GM23338 (cell line): ENCODE data around the gene EN2. TPM values are rescaled to one million over a fixed set of nuclear protein-coding genes. Genes with fewer than 3 reads are reported as not detected.

Source experiments
- ATAC-seq: fragments of 200-7000 bp; cut with Tn5 transposase; 3 replicates; pipeline ENCODE4 v1.9.1; 2020
- DNase-seq: peaks from one replicate; pipeline ENCODE4 v3.0.0-alpha.2; 2015; ENCODE audit warnings: low spot score
- H2AFZ ChIP-seq: fragments of 200-600 bp; sonication (generic); 2 replicates; pipeline ENCODE4 v1.8.0; 2016; ENCODE audit warnings: antibody characterized with exemption, mild to moderate bottlenecking, moderate library complexity
- H3F3A ChIP-seq: fragments of 200-600 bp; sonication (generic); replicated peaks from 2 replicates; pipeline ENCODE4 v1.8.0; 2017; ENCODE audit warnings: antibody characterized with exemption, mixed run types, low read depth
- H3K27ac ChIP-seq: fragments of 200-600 bp; sonication (generic); 2 replicates; pipeline ENCODE4 v1.6.1; 2016; ENCODE audit warnings: low read depth
- H3K27me3 ChIP-seq: fragments of 200-600 bp; sonication (generic); 2 replicates; pipeline ENCODE4 v1.8.0; 2016; ENCODE audit warnings: mild to moderate bottlenecking, mixed run types, moderate library complexity; ENCODE audit not compliant: insufficient read depth
- H3K36me3 ChIP-seq: fragments of 200-600 bp; sonication (generic); 2 replicates; pipeline ENCODE4 v1.8.0; 2016; ENCODE audit warnings: mild to moderate bottlenecking; ENCODE audit not compliant: insufficient read depth
- H3K4me1 ChIP-seq: fragments of 200-600 bp; sonication (generic); 2 replicates; pipeline ENCODE4 v1.8.0; 2016; ENCODE audit warnings: mild to moderate bottlenecking, moderate library complexity; ENCODE audit not compliant: insufficient read depth
- H3K4me2 ChIP-seq: fragments of 200-600 bp; sonication (generic); 2 replicates; pipeline ENCODE4 v1.7.1; 2017; ENCODE audit warnings: mixed run types
- H3K4me3 ChIP-seq: fragments of 200-600 bp; sonication (generic); 2 replicates; pipeline ENCODE4 v1.6.1; 2016; ENCODE audit warnings: mixed run types
- H3K79me2 ChIP-seq: fragments of 200-600 bp; sonication (generic); replicated peaks from 2 replicates; pipeline ENCODE4 v1.8.0; 2017; ENCODE audit warnings: mild to moderate bottlenecking; ENCODE audit not compliant: insufficient read depth
- H3K9me2 ChIP-seq: fragments of 200-600 bp; sonication (generic); 2 replicates; pipeline ENCODE4 v1.8.0; 2017; ENCODE audit not compliant: insufficient read depth
- H4K20me1 ChIP-seq: fragments of 200-600 bp; sonication (generic); replicated peaks from 2 replicates; pipeline ENCODE4 v1.8.0; 2017; ENCODE audit warnings: mild to moderate bottlenecking; ENCODE audit not compliant: insufficient read depth
- H3K27ac Mint-ChIP-seq: 2 replicates; pipeline ENCODE4 v1.8.0; 2020; ENCODE audit warnings: inconsistent platforms, mild to moderate bottlenecking, moderate library complexity, mixed read lengths
- H3K27me3 Mint-ChIP-seq: 3 replicates; pipeline ENCODE4 v1.8.0; 2022; ENCODE audit warnings: low read depth, mild to moderate bottlenecking, moderate library complexity, mixed read lengths, inconsistent platforms; ENCODE audit not compliant: insufficient read depth, poor library complexity
- H3K36me3 Mint-ChIP-seq: 3 replicates; pipeline ENCODE4 v1.8.0; 2021; ENCODE audit warnings: low read depth, mild to moderate bottlenecking, inconsistent platforms, moderate library complexity, mixed read lengths
- H3K4me1 Mint-ChIP-seq: 3 replicates; pipeline ENCODE4 v1.8.0; 2020; ENCODE audit warnings: mild to moderate bottlenecking, inconsistent platforms, mixed read lengths
- H3K4me3 Mint-ChIP-seq: 3 replicates; pipeline ENCODE4 v1.8.0; 2021; ENCODE audit warnings: moderate library complexity, mild to moderate bottlenecking, inconsistent platforms, mixed read lengths
- H3K9me3 Mint-ChIP-seq: 3 replicates; pipeline ENCODE4 v1.8.0; 2020; ENCODE audit warnings: moderate library complexity, mild to moderate bottlenecking, inconsistent platforms, mixed read lengths
- CREB1 ChIP-seq: fragments of 250-450 bp; sonication (Bioruptor Pico); IDR thresholded peaks from 2 replicates; pipeline ENCODE4 v1.5.0; 2020; ENCODE audit warnings: low read depth, mild to moderate bottlenecking, moderate library complexity
- CTCF ChIP-seq, 2 experiments: fragments of 200-600 bp in 1 of 2; sonication (generic) in 1 of 2; conservative IDR thresholded peaks; 2 replicates each; pipeline versions ENCODE4 v1.5.1 to v1.6.1; 2016 to 2017; ENCODE audit warnings: antibody characterized with exemption in 2 of 2, low read depth in 2 of 2, mild to moderate bottlenecking in 2 of 2, moderate library complexity in 1 of 2
- ETS1 ChIP-seq: IDR thresholded peaks from 2 replicates; pipeline ENCODE4 v1.6.1; 2016; ENCODE audit warnings: antibody characterized with exemption
- EZH2 ChIP-seq: fragments of 200-600 bp; sonication (generic); IDR thresholded peaks from one replicate; pipeline ENCODE4 v1.8.0; 2017; ENCODE audit warnings: antibody characterized with exemption, mild to moderate bottlenecking, low read depth; ENCODE audit not compliant: unreplicated experiment
- EZH2phosphoT487 ChIP-seq: fragments of 200-600 bp; sonication (generic); IDR thresholded peaks from one replicate; pipeline ENCODE4 v1.8.1; 2018; ENCODE audit warnings: antibody characterized with exemption; ENCODE audit not compliant: unreplicated experiment
- ZNF114 ChIP-seq: fragments of 250-450 bp; sonication (Bioruptor Pico); IDR thresholded peaks from 2 replicates; pipeline ENCODE4 v1.5.0; 2020; ENCODE audit warnings: mild to moderate bottlenecking, moderate library complexity
- ZNF331 ChIP-seq: fragments of 250-450 bp; sonication (Bioruptor Pico); IDR thresholded peaks from 2 replicates; pipeline ENCODE4 v1.5.0; 2020; ENCODE audit warnings: low read depth, mild to moderate bottlenecking, moderate library complexity
- polyA plus RNA-seq: library from polyadenylated mRNA; unstranded; fragments of >200 nt; fragmentation: Nextera tagmentation; extraction: Ambion mirVana; gene quantifications from 2 replicates; pipeline ENCODE4 v1.2.1, GENCODE V29; 2016
- total RNA-seq: library from RNA; depleted of rRNA; stranded (reverse); fragments of >200 nt; shearing (Covaris generic); gene quantifications from 2 replicates; pipeline ENCODE4 v1.2.3, GENCODE V29; 2014

The EN2 gene
- total and polyA plus RNA-seq, 2 experiments from 2014 or later = not detected

- Histone ChIP-seq H3F3A (peaks cover 28% of the 10 kb centered on the region), H3K4me1 (peaks cover 57% of the 10 kb centered on the region), H3K27me3 (peaks cover 100% of the 10 kb centered on the region), H2AFZ (no peak overlapping the region), H3K9me2 (no peaks in the 10 kb centered on the region), H3K27ac (no peak overlapping the region), H3K36me3 (no peaks in the 10 kb centered on the region), H4K20me1 (peaks cover 49% of the 10 kb centered on the region), H3K79me2 (no peaks in the 10 kb centered on the region), H3K4me2 (peak overlapping the region; percentile 87), H3K4me3 (peak overlapping the region; percentile 59)
- no peak overlapping the region for H3K27ac Mint-ChIP-seq
- H3K4me3 Mint-ChIP-seq = peak overlapping the region; percentile 50
- ATAC-seq (no peak), DNase-seq (no peak)
- no peaks in the 10 kb centered on the region; the same call in 2 of the 3 replicates for H3K9me3 Mint-ChIP-seq
- peaks cover 100% of the 10 kb centered on the region for H3K27me3 Mint-ChIP-seq
- TF ChIP-seq EZH2phosphoT487 = no peak
- no peak for TF ChIP-seq ZNF114
- no peak for TF ChIP-seq CREB1 (CRISPR knock-in tag)
- TF ChIP-seq EZH2 = peak; percentile 4
- no peak for TF ChIP-seq ETS1
- H3K4me1 Mint-ChIP-seq = peaks cover 42% of the 10 kb centered on the region
- H3K36me3 Mint-ChIP-seq = no peaks in the 10 kb centered on the region
These were observed 10.8 kb downstream of the EN2 start for GRCh38 chr7:155468785-155469148.

- H3K9me3 Mint-ChIP-seq = no peaks in the 10 kb centered on the region
These were observed 11.6 kb downstream of the EN2 start for GRCh38 chr7:155469311-155470185.

GRCh38 chr7:155470186-155470487 lies 12.2 kb downstream of the EN2 start:
- H3K4me1 ChIP-seq = peaks cover 51% of the 10 kb centered on the region
- DNase-seq = no peak
- H3K36me3 ChIP-seq = no peaks in the 10 kb centered on the region
- no peaks in the 10 kb centered on the region for H3K79me2 ChIP-seq
- H3F3A ChIP-seq = peaks cover 24% of the 10 kb centered on the region
- no peak overlapping the region for H3K27ac ChIP-seq
- no peak overlapping the region for H3K4me2 ChIP-seq
- H2AFZ ChIP-seq = no peak overlapping the region
- H3K27me3 ChIP-seq = peaks cover 100% of the 10 kb centered on the region
- H3K9me2 ChIP-seq = no peaks in the 10 kb centered on the region
- no peak for ATAC-seq
- peaks cover 100% of the 10 kb centered on the region for H3K27me3 Mint-ChIP-seq
- no peaks in the 10 kb centered on the region for H3K36me3 Mint-ChIP-seq
- no peak overlapping the region for H3K4me3 Mint-ChIP-seq
- no peak overlapping the region for H3K27ac Mint-ChIP-seq
- peaks cover 37% of the 10 kb centered on the region for H4K20me1 ChIP-seq
- H3K9me3 Mint-ChIP-seq = no peaks in the 10 kb centered on the region
- no peak overlapping the region for H3K4me3 ChIP-seq
- TF ChIP-seq ETS1 = no peak
- TF ChIP-seq CTCF (conservative IDR thresholded peaks at IDR 0.05; ENCODE audit: low read depth in 2 of 2) = no peak
- TF ChIP-seq EZH2 = peak; percentile 71
- H3K4me1 Mint-ChIP-seq = peaks cover 39% of the 10 kb centered on the region

More at GRCh38 chr7:155469311-155470185, 11.6 kb downstream of the EN2 start:
- no peaks in the 10 kb centered on the region for H3K79me2 ChIP-seq
- no peaks in the 10 kb centered on the region for H3K36me3 ChIP-seq
- no peak overlapping the region for H3K27ac Mint-ChIP-seq
- H3K27ac ChIP-seq = no peak overlapping the region
- H3K4me1 Mint-ChIP-seq = peaks cover 42% of the 10 kb centered on the region
- peaks cover 42% of the 10 kb centered on the region for H4K20me1 ChIP-seq
- H3K27me3 Mint-ChIP-seq = peaks cover 100% of the 10 kb centered on the region
- H3K4me2 ChIP-seq = no peak overlapping the region
- ATAC-seq (no peak), DNase-seq (no peak)
- H3K27me3 ChIP-seq = peaks cover 100% of the 10 kb centered on the region
- H3F3A ChIP-seq = peaks cover 28% of the 10 kb centered on the region
- no peak overlapping the region for H2AFZ ChIP-seq
- H3K4me1 ChIP-seq = peaks cover 57% of the 10 kb centered on the region
- peak; percentile 59 for TF ChIP-seq EZH2
- TF ChIP-seq ZNF331 = no peak
- no peak overlapping the region for H3K4me3 Mint-ChIP-seq
- no peak overlapping the region for H3K4me3 ChIP-seq
- H3K36me3 Mint-ChIP-seq = no peaks in the 10 kb centered on the region
- H3K9me2 ChIP-seq = no peaks in the 10 kb centered on the region
